ENCODE measurements around the gene NDUFC2.
A peak's percentile ranks its signal among the peaks of the same experiment; 100 is the strongest.
"Not testable (repeated sequence)": the region's sequence is repeated elsewhere in the genome, so short reads cannot be mapped to it uniquely, and the experiment has no call there.

The NDUFC2 gene

GRCh38 chr11:78054971-78055370 is 24.7 kb downstream of the NDUFC2 start:
- DNase-seq (ENCODE audit: low read depth): no peak

GRCh38 chr11:78050964-78051831 is 28.5 kb downstream of the NDUFC2 start:
- DNase-seq (ENCODE audit: low read depth): no peak

DNA sequence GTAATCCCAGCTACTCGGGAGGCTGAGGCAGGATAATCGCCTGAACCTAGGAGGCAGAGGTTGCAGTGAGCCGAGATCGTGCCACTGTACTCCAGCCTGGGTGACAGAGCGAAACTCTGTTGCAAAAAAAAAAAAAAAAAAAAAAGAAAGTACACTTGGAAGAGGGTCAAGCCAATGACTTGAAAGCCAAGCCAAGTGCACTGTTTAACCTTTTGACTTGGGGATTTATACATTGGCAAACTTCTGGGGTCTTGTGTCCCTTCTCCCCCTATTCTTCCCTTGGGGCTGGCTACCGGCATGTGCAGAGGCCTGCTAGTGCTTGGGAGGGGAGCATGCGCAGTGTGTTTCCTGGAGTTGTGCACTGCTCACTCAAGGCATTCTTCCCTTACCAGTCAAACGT is 30.3 kb downstream of the NDUFC2 start:
- no peak for DNase-seq (ENCODE audit: low read depth)

- no peak for DNase-seq (ENCODE audit: low read depth)
These were observed 31.1 kb downstream of the NDUFC2 start for GRCh38 chr11:78048561-78048960.

GRCh38 chr11:78046486-78046854 is 33.2 kb downstream of the NDUFC2 start:
- DNase-seq (ENCODE audit: low read depth): no peak

GRCh38 chr11:78045851-78046485 is 33.7 kb downstream of the NDUFC2 start:
- peak; percentile 56 for DNase-seq (ENCODE audit: low read depth)

DNA sequence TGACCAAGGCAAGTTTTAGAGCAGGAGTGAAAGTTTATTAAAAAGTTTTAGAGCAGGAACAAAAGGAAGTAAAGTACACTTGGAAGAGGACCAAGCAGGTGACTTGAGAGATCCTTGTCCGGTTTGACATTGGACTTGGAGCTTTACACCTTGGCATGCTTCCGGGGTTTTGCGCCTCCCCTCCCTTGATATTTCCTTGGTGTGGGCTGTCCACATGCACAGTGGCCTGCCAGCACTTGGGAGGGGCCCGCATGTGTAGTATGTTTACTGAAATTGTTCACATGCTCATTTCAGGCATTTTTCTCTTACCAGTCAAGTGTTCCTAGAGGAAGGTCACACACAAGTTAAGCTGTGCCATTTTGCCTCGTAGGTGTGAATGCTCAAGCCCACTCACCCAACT is 35.0 kb downstream of the NDUFC2 start:
- no peak for DNase-seq (ENCODE audit: low read depth)

GRCh38 chr11:78041843-78042440 is 37.7 kb downstream of the NDUFC2 start:
- no peak for DNase-seq (ENCODE audit: low read depth)

DNA sequence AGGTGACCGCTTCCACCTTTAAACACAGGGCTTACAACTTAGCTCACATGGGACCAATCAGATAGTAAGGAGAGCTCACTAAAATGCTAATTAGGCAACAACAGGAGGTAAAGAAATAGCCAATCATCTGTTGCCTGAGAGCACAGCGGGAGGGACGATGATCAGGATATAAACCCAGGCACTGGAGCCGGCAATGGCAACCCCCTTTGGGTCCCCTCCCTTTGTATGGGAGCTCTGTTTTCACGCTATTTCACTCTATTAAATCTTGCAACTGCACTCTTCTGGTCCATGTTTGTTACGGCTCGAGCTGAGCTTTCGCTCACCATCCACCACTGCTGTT is 38.3 kb downstream of the NDUFC2 start:
- DNase-seq (ENCODE audit: low read depth): not testable (repeated sequence)

DNA sequence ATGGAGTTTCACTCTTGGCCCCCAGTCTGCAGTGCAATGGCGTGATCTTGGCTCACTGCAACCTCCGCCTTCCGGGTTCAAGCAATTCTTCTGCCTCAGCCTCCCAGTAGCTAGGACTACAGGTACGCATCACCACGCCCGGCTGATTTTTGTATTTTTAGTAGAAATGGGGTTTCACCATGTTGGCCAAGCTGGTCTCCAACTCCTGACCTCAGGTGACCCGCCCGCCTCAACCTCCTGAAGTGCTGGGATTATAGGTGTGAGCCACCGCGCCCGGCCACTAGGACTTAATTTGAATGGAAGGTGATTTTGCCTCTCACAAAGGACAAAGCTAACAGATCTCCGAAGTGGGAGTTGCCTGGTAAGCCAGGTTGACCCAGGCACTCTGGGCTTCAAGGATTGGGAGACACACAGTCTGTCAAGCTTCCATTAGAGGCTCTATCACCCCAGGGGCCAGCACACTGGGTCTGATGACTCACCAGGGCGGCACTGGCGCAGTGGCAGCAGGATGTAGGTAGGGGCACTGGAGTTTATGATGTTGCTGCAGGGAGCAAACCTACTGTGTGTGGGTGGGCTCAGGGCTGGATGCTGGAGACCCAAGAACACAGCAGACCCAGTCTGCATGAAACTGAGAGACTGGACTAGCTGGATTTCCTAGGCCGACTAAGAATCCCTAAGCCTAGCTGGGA is 38.8 kb downstream of the NDUFC2 start:
- DNase-seq (ENCODE audit: low read depth): no peak

- DNase-seq (ENCODE audit: low read depth): no peak
These were observed 39.6 kb downstream of the NDUFC2 start for GRCh38 chr11:78039919-78040671.

DNA sequence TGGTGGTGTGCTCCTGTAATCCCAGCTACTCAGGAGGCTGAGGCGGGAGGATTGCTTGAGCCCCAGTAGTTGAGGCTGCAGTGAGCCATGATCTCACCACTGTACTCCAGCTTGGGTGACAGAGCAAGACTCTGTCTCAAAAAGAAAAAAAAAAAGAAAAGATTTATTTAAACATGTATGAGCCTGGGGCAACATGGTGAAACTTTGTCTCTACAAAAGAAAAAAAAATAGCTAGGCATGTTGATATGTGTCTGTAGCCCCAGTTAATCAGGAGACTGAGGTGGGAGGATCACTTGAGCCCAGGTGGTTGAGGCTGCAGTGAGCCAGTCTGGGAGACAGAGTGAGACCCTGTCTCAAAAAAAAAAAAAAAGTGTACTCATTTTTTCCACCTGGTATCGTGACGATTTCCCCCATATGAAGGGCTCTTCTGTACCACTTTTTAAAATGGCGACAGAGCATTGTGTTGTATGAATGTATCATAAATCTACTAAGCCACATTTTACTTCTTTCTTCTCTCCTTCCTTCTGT is 40.2 kb downstream of the NDUFC2 start:
- DNase-seq (ENCODE audit: low read depth): no peak

DNA sequence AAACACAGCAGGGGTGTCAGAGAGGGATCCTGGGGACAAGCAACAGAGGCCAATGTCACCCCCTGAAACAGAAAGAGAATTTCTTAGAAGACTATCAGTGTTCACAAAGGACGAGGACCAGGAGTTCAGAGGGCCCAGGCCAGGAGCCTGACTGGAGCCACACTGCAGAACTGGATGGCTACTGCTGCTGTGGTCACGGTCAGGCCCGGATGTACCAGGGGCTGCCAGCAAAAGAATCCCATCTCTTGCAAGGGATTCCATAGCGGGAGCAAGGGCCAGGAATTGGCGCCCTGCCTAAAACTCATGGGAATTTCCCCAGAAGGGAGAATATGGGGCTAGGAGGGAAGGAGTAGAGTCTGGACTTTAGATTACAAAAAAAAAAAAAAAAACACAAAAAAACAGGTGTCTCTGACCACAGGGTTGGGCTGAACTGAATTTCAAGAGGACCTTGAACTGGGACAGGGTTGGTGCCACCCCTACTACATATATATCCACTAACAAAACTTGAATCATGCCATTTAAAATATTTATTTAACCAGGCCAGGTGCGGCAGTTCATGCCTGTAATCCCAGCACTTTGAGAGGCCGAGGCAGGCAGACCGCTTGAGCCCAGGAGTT is 40.9 kb downstream of the NDUFC2 start:
- no peak for DNase-seq (ENCODE audit: low read depth)

GRCh38 chr11:78037825-78038620 is 41.6 kb downstream of the NDUFC2 start:
- no peak for DNase-seq (ENCODE audit: low read depth)

- no peak for DNase-seq (ENCODE audit: low read depth)
These were observed 42.6 kb downstream of the NDUFC2 start for GRCh38 chr11:78037056-78037455.

- no peak for DNase-seq (ENCODE audit: low read depth)
These were observed 43.3 kb downstream of the NDUFC2 start for GRCh38 chr11:78036313-78036712.

- DNase-seq (ENCODE audit: low read depth): no peak
These were observed 45.0 kb downstream of the NDUFC2 start for GRCh38 chr11:78034623-78035022.

DNA sequence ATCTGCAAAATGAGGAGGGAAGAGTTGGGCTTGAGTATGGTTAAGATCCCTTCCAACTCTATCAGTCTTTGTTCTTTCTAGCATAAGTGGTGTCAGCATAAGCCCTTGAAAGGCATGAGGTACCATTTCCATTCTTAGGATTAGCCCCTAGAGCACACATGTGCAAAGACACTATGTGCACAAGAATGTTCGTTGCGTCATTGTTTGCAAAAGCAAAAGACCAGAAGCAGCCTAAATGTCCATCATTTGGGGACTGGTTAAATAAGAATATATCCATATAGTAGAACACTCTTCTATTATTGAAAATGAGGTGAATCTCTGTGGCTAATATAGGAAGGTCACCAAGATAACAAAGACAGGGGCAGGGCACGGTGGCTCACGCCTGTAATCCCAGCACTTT is 46.6 kb downstream of the NDUFC2 start:
- no peak for DNase-seq (ENCODE audit: low read depth)

DNA sequence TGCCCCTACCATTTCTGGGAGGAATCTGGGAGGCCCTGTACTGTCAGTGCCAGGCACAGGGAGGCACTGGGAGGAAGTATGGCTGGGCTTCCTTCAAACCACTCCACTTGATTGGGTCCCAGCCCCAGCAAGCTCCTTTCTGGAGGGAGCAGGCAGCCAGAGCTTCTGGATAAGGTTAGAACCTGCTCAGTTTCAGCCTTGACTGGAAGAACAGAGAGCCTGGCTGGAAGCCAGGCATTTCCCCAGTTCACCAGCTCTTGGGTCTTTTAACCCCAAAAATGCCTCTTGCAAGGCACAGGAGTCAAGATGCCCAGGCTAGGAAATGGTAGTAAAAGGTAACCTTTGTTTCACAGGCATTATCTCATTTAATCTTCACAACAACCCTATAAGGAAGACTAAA is 47.6 kb downstream of the NDUFC2 start:
- no peak for DNase-seq (ENCODE audit: low read depth)

- DNase-seq (ENCODE audit: low read depth): no peak
These were observed 48.0 kb downstream of the NDUFC2 start for GRCh38 chr11:78031629-78032028.
